ENCODE data around the gene FOXO3.

FOXO3 gene

DNA sequence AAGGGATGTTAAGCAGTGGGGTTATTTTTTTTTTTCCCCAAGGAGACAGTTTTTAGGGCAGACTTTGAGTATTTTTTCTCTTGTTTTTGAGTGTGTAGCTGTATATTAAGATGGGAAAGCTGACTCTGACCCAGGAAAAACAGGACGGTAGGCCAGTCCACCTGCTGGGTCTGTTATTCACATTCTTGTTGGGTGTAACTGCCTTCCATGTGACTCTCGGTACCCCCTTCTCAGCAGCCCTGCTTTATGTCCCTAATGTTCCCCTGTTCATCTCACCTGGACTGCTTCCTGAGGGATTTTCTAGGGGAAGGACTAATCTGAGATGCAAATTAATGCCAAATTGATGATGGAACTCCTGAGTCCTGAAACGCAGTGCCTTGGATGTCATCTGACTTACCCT lies 21.9 kb downstream of the FOXO3 start:
- Histone ChIP-seq H3K4me3 (ENCODE audit: low read length) (no peak overlapping the region), H3K9ac (ENCODE audit: low read length) (no peak overlapping the region), H3K27ac (ENCODE audit: low read depth, low read length) (peak overlapping the region; percentile 63), H3K36me3 (ENCODE audit: control insufficient read depth, insufficient read depth, low read length) (peaks cover 6% of the 10 kb centered on the region), H3K27me3 (ENCODE audit: control insufficient read depth, insufficient read depth, low read length) (no peaks in the 10 kb centered on the region), H3K4me1 (ENCODE audit: control insufficient read depth, insufficient read depth, low read length) (peaks cover 71% of the 10 kb centered on the region)

DNA sequence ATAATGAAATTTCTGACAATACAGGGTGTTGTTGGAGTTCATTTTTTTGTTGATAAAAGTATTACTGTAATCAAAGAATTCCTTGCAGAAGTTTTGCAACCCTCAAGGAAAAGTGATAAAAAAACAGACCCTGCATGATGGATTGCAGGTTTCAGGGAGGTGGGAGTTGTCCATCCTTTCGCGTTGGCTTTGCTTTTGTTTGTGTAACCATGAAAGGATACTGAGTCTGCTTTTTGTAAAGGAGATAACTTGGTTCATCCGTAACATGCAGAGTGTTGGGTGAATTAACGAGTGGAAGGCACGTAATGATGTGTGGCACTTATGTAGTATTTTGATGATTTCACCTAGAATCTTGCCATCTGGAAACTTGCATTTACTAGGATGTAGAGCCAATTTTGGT lies 23.6 kb downstream of the FOXO3 start:
- peak overlapping the region; percentile 63 for H3K27ac ChIP-seq (ENCODE audit: low read depth, low read length)
- H3K4me3 ChIP-seq (ENCODE audit: low read length) = no peak overlapping the region
- peaks cover 2% of the 10 kb centered on the region for H3K36me3 ChIP-seq (ENCODE audit: control insufficient read depth, insufficient read depth, low read length)
- H3K4me1 ChIP-seq (ENCODE audit: control insufficient read depth, insufficient read depth, low read length) = peaks cover 86% of the 10 kb centered on the region
- no peak overlapping the region for H3K9ac ChIP-seq (ENCODE audit: low read length)
- no peaks in the 10 kb centered on the region for H3K27me3 ChIP-seq (ENCODE audit: control insufficient read depth, insufficient read depth, low read length)

DNA sequence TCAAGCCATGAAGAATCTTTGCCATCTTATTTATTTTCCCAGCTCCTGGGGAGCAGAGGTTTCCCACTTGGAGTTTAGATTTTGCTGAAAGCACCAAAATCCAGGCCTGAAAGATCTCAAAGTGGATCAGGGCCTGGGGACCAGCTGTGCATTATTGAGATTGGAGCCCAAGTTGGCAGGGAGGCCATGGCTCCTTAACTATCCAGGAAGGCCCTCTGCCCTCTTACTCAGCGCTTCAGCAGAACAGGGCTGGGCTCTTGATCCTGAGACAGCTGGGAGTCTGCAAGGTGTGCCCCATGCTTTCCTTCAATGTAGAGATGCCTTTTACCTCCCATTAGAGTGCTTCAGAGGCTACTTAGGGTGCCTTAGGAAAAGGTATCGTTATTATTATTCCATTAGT lies 24.6 kb downstream of the FOXO3 start:
- Histone ChIP-seq H3K9ac (ENCODE audit: low read length) (no peak overlapping the region), H3K27me3 (ENCODE audit: control insufficient read depth, insufficient read depth, low read length) (no peaks in the 10 kb centered on the region), H3K4me3 (ENCODE audit: low read length) (no peak overlapping the region), H3K27ac (ENCODE audit: low read depth, low read length) (peak overlapping the region; percentile 75), H3K36me3 (ENCODE audit: control insufficient read depth, insufficient read depth, low read length) (no peaks in the 10 kb centered on the region), H3K4me1 (ENCODE audit: control insufficient read depth, insufficient read depth, low read length) (peaks cover 92% of the 10 kb centered on the region)

DNA sequence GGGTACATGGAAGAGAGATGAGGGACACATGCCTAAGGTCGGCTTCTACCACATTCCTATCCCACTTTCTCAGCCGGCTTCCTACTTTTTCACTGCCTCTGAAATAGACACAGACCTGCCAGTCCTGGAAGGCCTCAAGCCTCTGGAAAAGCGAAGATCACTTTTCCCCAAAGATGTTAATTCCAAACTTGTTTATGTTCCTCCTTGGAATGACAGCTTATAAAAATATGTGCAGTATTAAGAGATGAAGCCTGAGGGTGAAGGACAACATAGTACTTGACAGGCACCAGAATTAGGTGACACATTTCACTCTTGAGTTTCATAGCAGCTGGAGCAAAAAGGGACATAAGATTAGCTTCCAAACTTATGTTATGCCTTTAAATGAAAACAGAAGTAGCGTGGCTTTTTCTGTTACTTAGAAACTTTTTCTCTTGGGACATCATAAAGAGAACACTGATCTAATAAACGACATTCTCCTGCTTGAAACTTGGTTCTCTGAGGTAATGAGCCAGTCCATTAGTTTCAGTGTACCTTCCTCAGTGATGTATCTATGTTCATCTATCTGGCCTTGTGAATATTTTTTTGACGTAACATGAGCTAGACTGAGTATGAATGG lies 25.3 kb downstream of the FOXO3 start:
- Histone ChIP-seq H3K4me3 (ENCODE audit: low read length) (no peak overlapping the region), H3K27ac (ENCODE audit: low read depth, low read length) (peak overlapping the region; percentile 75), H3K36me3 (ENCODE audit: control insufficient read depth, insufficient read depth, low read length) (no peaks in the 10 kb centered on the region), H3K27me3 (ENCODE audit: control insufficient read depth, insufficient read depth, low read length) (no peaks in the 10 kb centered on the region), H3K9ac (ENCODE audit: low read length) (no peak overlapping the region), H3K4me1 (ENCODE audit: control insufficient read depth, insufficient read depth, low read length) (peaks cover 92% of the 10 kb centered on the region)

DNA sequence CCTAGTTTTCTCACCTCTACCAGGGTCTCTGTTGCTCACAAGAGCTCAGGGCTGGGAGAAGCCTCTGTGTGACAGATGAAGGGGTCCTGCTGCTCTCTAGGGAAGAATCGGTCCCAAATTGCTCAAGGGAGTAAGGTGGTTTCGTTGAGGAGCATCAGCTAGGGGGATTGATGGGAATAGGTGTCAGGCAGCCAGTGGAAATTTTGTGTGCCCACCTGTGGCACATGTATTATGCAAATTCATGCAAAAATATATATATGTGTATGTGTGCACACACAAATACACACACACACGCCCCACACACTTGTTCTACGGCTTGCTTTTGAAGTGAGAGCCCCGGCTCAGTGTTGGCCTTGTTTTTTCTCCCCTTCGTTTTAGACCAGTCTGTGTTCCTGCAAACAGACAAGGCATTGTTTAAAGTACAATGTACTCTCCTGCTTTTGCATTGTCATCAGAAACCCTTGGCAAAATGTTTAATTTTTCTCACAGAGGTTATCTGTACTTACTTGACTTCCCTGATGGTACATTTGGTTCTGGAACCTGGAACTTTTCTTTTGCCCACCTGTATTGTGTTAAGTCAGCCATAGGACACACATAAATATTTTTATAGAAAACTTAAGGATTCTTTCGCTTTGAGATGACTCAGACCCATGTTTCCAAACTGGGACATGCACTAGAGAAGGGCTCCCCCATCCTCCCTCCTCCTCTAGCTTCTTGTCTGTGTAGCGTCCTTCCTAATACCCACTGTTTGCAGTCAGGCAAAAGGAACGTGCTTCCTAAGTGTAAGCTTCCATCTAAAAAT lies 26.7 kb downstream of the FOXO3 start:
- peaks cover 92% of the 10 kb centered on the region for H3K4me1 ChIP-seq (ENCODE audit: control insufficient read depth, insufficient read depth, low read length)
- no peak overlapping the region for H3K9ac ChIP-seq (ENCODE audit: low read length)

DNA sequence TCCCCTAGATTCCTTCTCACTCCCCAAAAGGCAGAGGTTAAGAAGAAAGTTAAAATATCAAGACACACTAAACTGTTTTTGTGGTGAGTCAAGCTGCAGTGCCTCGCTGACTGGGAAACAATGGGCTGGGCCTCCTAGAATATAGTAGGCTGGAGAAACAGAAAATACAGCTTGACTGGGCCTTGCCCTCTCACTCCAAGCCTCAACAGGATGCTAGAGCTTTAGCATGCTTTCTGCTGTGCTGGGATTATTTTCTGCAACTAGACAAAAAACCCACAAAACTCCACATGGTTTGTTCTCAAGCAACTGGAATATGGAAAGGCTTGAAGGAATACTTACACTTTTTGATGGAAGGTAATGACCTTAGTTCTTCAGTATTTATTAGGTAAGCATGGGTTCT lies 27.9 kb downstream of the FOXO3 start:
- Histone ChIP-seq H3K4me3 (ENCODE audit: low read length) (no peak overlapping the region), H3K9ac (ENCODE audit: low read length) (no peak overlapping the region), H3K27ac (ENCODE audit: low read depth, low read length) (peak overlapping the region; percentile 97), H3K27me3 (ENCODE audit: control insufficient read depth, insufficient read depth, low read length) (no peaks in the 10 kb centered on the region), H3K4me1 (ENCODE audit: control insufficient read depth, insufficient read depth, low read length) (peaks cover 84% of the 10 kb centered on the region), H3K36me3 (ENCODE audit: control insufficient read depth, insufficient read depth, low read length) (no peaks in the 10 kb centered on the region)

More for the DNA sequence above, 26.7 kb downstream of the FOXO3 start:
- Histone ChIP-seq H3K27ac (ENCODE audit: low read depth, low read length) (peak overlapping the region; percentile 97), H3K4me3 (ENCODE audit: low read length) (peak overlapping the region; percentile 4), H3K27me3 (ENCODE audit: control insufficient read depth, insufficient read depth, low read length) (no peaks in the 10 kb centered on the region), H3K36me3 (ENCODE audit: control insufficient read depth, insufficient read depth, low read length) (no peaks in the 10 kb centered on the region)

DNA sequence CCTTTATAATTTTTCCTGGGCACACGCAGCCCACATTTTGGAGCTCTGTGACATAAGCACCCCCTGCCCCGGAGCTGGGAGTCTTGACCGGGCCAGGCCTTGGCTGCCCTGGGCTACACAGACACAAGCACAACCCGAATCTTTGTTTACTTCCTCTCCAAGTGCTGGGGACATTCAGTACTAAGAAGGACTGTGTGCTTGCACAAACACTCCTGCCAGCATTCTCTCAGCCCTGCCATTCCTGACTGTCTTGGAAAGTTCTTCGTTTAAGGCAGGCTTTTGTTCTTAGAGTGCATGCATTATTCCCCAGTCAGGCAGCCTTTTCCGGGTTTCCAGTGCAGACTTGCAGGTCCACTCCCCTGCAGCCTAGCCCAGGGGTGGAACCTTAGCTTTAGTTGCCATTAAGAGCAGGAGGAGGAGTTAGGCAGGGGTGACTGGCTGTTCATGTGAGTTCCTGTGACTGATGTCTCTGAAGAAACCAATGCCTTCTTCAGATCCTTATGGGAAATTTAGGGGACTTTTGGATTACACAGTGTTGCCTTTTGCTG lies 28.6 kb downstream of the FOXO3 start:
- no peak overlapping the region for H3K9ac ChIP-seq (ENCODE audit: low read length)

DNA sequence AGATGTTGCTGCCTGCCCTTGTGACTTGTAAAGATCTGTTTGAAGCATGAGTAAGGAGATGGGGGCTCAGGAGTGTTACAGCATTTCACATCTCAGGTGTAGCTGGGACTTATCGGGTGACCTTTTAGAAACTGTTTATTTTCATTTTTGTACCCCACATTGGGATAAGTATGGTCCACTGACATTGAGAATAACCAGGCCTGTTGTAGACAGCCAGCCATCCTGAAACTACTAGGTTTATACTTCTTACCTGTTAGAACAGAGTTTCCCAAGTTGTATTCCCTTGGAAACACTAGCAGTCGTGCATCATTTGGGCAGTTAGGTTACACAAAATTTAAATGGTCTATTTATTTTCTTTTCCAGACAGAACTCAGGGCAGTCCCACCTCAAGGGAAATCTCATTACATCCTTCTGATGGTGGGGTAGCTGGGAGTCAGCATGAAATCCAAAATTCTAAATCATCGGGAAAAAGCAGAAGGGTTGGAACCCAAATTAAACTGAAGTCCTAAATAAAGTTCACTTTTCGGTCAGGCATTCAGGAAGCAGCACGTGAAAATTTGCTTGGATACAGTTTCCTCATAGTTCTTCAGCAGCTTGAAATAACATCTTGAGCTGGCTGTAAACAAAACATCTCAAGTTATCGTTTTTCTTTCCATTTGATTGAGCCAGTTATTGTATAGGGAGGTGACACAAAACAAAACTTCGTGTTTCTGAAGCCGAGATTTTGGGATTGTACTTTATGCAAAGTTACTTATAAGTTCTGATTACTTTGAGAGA lies 30.5 kb downstream of the FOXO3 start:
- no peak overlapping the region for H3K4me3 ChIP-seq (ENCODE audit: low read length)
- peak overlapping the region; percentile 7 for H3K9ac ChIP-seq (ENCODE audit: low read length)

More for the DNA sequence above, 28.6 kb downstream of the FOXO3 start:
- Histone ChIP-seq H3K4me3 (ENCODE audit: low read length) (peak overlapping the region; percentile 40), H3K36me3 (ENCODE audit: control insufficient read depth, insufficient read depth, low read length) (no peaks in the 10 kb centered on the region), H3K27me3 (ENCODE audit: control insufficient read depth, insufficient read depth, low read length) (no peaks in the 10 kb centered on the region), H3K4me1 (ENCODE audit: control insufficient read depth, insufficient read depth, low read length) (peaks cover 82% of the 10 kb centered on the region), H3K27ac (ENCODE audit: low read depth, low read length) (peak overlapping the region; percentile 97)

DNA sequence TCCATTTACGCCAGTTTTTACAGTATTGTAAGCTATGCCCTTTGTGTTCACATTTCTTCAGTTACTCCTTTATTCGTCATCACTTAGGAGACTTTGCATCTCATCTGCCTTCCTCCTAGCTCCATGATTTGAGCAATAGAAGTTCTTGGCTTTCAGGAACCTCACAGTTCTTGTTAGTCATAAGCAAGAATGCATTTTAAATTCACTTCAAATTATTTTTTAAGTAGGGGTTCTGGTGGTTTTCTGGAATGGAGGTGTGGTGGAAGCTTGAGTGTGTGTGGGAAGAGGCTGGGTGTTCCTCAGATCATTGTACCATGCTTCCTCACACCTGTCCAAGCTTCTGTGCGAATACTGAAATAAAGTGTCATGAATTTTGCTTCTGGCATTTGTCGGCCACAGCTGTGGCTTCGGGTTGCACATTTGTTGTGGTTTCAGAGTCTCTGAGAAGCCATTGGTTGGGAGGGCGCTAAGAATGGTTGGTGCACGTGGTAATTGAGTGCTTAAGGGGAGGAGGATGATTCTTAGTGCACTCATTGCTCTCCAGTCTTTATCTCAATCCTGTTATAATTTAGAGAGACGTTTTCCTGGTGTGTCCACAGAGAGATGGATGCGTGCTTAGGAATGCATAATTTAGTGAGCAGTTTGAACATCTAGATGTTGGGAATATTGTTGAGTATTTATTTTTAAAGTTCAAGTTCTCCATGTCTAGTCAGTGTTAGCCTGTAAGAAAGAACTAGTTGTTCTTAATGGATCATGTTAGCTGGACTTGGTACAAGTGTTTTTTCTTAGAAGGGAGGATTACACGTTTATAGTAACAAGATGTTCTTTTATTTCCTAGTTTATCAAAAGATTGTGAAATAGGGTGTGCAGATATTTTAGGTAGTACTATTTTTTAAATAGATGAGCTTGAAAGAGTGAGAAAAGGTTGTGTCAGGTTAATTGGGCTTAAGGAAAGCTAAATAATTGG lies 31.9 kb downstream of the FOXO3 start:
- Histone ChIP-seq H3K27me3 (ENCODE audit: control insufficient read depth, insufficient read depth, low read length) (no peaks in the 10 kb centered on the region), H3K36me3 (ENCODE audit: control insufficient read depth, insufficient read depth, low read length) (no peaks in the 10 kb centered on the region), H3K4me1 (ENCODE audit: control insufficient read depth, insufficient read depth, low read length) (peaks cover 81% of the 10 kb centered on the region), H3K4me3 (ENCODE audit: low read length) (no peak overlapping the region), H3K9ac (ENCODE audit: low read length) (no peak overlapping the region), H3K27ac (ENCODE audit: low read depth, low read length) (peak overlapping the region; percentile 97)

More for the DNA sequence above, 30.5 kb downstream of the FOXO3 start:
- H3K36me3 ChIP-seq (ENCODE audit: control insufficient read depth, insufficient read depth, low read length) = no peaks in the 10 kb centered on the region
- peak overlapping the region; percentile 97 for H3K27ac ChIP-seq (ENCODE audit: low read depth, low read length)
- H3K4me1 ChIP-seq (ENCODE audit: control insufficient read depth, insufficient read depth, low read length) = peaks cover 79% of the 10 kb centered on the region
- H3K27me3 ChIP-seq (ENCODE audit: control insufficient read depth, insufficient read depth, low read length) = no peaks in the 10 kb centered on the region

DNA sequence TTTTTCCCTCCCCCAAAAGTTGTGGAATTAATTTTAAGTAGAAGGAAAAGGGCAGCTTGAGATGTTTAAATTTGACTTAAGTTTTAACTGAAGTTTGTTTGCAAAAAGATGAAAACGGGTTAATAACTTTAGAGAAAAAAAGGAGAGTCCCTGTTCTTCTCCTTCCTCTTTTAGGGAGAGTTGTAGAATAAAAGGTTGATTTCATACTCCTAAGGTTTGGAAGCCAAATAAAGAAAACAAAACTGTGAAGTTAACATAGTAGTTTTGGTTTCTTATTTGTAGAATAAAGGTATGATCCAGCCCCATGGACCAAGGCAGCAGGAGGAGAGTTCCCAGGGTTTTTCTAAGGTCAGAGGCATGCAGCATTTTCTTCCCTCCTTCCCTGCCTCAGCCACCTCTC lies 33.4 kb downstream of the FOXO3 start:
- peak overlapping the region; percentile 40 for H3K27ac ChIP-seq (ENCODE audit: low read depth, low read length)

DNA sequence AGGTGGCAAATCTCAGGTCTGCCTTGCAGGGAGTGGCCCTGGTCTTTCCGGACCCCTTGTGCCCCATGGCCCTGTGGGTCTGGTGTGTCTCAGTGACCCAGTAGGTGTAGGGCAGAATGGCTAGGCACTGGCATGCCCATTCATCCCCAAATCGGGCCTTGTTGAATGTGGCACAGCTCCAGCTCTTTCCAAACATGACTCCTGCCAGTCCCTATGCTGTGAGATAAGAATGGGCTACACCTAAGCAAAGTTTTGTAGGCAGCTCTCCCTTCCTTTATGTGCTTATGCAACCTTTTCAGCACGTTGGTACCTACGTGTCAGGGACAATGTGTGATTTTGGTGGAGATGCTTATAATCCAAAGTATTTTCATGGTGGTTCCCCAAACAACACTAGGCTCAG lies 33.9 kb downstream of the FOXO3 start:
- Histone ChIP-seq H3K27me3 (ENCODE audit: control insufficient read depth, insufficient read depth, low read length) (no peaks in the 10 kb centered on the region), H3K4me3 (ENCODE audit: low read length) (no peak overlapping the region), H3K4me1 (ENCODE audit: control insufficient read depth, insufficient read depth, low read length) (peaks cover 71% of the 10 kb centered on the region), H3K9ac (ENCODE audit: low read length) (no peak overlapping the region), H3K36me3 (ENCODE audit: control insufficient read depth, insufficient read depth, low read length) (no peaks in the 10 kb centered on the region), H3K27ac (ENCODE audit: low read depth, low read length) (peak overlapping the region; percentile 36)

More for the DNA sequence above, 33.4 kb downstream of the FOXO3 start:
- H3K4me1 ChIP-seq (ENCODE audit: control insufficient read depth, insufficient read depth, low read length) = peaks cover 73% of the 10 kb centered on the region
- H3K36me3 ChIP-seq (ENCODE audit: control insufficient read depth, insufficient read depth, low read length) = no peaks in the 10 kb centered on the region
- H3K27me3 ChIP-seq (ENCODE audit: control insufficient read depth, insufficient read depth, low read length) = no peaks in the 10 kb centered on the region
- no peak overlapping the region for H3K9ac ChIP-seq (ENCODE audit: low read length)
- H3K4me3 ChIP-seq (ENCODE audit: low read length) = no peak overlapping the region

All from rectal smooth muscle tissue (tissue), 1 donor.